ENCODE results near the gene TRABD2B.

Gene TRABD2B

GRCh38 chr1:47781171-47781959 is 215.8 kb downstream of the TRABD2B start:
- DNase-seq (ENCODE audit: low read depth in 1 of 2, low spot score in 1 of 2): no peak

DNA sequence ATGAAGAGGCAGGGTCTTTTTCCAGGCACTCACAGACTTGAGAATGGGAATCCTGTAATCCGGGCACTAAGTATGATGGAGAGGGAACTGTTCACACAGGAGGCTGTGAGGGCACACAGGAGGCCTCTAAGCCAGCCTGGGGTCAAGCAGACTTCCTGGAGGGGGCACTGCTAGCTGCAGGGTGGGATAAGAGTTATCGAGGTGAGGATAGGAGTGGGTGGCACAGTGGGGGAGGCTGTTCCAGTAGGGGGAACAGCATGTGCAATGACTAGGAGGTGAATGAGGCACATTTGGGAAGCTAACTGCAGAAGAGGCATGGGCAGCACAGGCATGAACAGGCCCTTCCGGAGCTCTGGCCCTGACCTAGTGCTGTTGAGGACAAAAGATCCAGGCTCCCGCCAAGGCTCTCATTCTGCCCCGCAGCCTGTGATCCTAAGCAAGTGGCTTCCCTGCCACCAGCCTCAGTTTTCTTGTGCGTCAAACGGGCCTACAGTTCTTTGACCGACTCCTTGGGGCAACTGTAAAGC is 216.7 kb downstream of the TRABD2B start:
- no peak for DNase-seq (ENCODE audit: low read depth in 1 of 2, low spot score in 1 of 2)

- no peak for DNase-seq (ENCODE audit: low read depth in 1 of 2, low spot score in 1 of 2)
Observed at GRCh38 chr1:47779613-47780012, 217.6 kb downstream of the TRABD2B start.

DNA sequence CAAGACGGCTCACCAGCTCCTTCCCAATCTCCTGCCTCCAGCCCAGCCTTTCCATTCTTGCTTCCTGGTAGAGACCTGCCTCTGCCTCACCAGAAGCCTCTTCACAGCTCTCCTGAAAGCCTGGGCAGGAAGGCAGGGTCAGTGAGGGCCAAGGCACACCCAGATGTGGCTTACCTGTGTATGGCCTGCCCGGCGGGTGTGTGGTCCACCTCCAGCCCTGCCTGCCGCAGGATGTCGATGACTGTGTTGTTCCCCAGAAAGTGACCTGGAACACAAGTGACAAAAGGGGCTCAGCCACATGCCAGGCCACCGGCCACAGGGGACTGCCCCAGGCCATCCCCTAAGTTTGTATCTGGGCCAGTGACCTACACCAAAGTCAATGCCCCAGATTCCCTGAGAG is 218.9 kb downstream of the TRABD2B start:
- no peak for DNase-seq (ENCODE audit: low read depth in 1 of 2, low spot score in 1 of 2)

- DNase-seq (ENCODE audit: low read depth in 1 of 2, low spot score in 1 of 2): no peak
Observed at GRCh38 chr1:47777322-47777721, 219.9 kb downstream of the TRABD2B start.

DNA sequence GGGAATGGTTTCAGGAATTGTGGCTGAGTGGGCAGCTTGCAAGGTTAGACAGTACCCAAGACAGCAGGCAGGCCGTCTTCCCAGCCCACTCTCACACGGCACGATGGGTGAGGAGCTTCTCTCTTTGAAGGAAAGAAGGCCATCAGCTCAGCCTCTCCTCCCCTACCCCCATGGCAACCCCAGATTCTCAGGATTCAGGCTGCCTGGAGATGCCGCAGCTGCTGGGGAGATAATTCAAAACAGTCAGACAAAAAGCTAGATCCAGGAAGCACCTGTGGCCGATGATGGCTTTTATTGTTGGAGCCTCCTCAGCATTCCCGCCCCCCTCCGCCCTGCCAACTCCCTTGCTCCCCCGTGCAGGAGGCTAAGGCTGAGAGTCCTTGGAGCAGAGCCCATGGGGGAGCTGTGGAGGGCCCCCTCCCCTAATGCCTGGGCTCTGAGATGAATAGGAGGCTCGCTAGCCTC is 220.5 kb downstream of the TRABD2B start:
- DNase-seq (ENCODE audit: low read depth in 1 of 2, low spot score in 1 of 2): no peak

- DNase-seq (ENCODE audit: low read depth in 1 of 2, low spot score in 1 of 2): no peak
Observed at GRCh38 chr1:47774986-47775834, 222.0 kb downstream of the TRABD2B start.

GRCh38 chr1:47772960-47773682 is 224.1 kb downstream of the TRABD2B start:
- DNase-seq (ENCODE audit: low read depth in 1 of 2, low spot score in 1 of 2): no peak

DNA sequence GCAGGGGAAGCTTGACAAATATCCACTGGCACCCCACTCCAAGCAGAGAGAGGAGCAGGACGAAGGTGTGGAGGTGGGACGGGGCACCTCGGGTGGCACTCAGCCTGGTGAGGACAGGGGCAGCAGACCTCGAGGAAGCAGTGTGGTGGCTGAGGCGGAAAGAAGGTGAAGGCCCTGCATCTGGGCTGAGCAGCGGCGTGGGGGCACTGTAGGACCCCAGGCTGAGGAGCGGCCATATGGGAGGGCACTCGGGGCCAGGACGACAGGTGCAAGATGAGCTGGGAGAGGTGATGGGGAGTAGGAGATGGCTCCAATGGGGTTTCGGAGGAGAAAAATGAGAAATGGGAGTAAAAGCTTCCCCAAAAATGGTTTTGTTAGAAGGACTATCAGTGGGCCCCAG is 224.9 kb downstream of the TRABD2B start:
- DNase-seq (ENCODE audit: low read depth in 1 of 2, low spot score in 1 of 2): no peak

DNA sequence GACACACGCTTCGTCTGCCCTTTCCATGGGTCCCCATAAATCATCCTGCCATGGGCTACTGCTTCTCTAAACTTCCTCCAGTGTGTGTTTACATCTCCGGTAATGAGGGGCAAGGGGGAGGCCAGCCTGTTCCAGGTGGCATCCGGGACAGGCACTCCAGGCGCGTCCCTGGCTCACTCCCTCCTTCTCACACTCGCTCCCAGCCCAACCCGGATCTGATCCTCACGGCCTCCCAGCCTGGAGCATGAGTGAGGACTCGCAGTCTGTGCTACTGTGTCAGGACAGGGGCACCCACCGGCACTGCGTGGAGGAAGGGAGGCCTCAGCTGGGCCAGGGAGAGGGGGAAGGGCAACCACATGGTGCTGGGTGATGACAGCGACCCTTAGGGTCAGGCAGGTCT is 225.4 kb downstream of the TRABD2B start:
- DNase-seq (ENCODE audit: low read depth in 1 of 2, low spot score in 1 of 2): no peak

GRCh38 chr1:47769983-47770382 is 227.2 kb downstream of the TRABD2B start:
- DNase-seq (ENCODE audit: low read depth in 1 of 2, low spot score in 1 of 2): no peak

DNA sequence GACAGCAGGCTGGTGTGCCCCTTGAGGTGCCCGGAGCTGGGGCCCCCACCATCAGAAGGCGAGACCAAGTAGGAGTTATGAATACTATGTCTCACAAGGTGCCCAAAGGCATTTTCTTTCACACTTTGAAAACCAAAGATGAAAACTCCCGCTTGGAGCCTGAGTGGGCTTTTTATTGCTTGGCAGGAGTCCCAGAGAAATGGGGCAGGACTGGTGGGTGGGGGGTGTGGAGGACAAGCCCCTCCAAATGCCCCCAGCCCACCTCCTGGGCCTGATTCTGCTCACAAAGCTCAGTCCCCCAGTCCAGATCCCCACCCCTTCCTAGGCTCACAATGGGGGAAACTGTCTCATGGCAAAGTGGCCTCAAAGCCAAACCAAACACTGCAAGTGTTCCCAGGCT is 227.9 kb downstream of the TRABD2B start:
- no peak for DNase-seq (ENCODE audit: low read depth in 1 of 2, low spot score in 1 of 2)

DNA sequence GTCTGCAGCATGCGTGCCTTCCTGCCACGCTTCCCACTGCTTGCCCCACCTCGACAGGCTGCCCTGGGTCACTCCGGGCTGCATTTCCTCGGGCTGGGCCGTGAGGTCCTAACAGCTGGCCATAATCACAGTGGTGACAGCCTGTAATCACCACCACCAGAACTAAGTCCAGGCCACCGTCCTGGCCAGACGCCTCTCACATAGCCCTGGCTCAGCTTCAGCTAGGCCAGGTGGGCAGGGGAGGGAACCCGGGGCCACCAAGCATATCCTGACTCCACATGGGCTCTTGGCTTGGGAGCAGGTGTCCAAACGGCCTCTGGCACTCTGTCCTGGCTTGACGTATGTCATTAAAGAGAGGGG is 229.5 kb downstream of the TRABD2B start:
- DNase-seq (ENCODE audit: low read depth in 1 of 2, low spot score in 1 of 2): no peak

DNA sequence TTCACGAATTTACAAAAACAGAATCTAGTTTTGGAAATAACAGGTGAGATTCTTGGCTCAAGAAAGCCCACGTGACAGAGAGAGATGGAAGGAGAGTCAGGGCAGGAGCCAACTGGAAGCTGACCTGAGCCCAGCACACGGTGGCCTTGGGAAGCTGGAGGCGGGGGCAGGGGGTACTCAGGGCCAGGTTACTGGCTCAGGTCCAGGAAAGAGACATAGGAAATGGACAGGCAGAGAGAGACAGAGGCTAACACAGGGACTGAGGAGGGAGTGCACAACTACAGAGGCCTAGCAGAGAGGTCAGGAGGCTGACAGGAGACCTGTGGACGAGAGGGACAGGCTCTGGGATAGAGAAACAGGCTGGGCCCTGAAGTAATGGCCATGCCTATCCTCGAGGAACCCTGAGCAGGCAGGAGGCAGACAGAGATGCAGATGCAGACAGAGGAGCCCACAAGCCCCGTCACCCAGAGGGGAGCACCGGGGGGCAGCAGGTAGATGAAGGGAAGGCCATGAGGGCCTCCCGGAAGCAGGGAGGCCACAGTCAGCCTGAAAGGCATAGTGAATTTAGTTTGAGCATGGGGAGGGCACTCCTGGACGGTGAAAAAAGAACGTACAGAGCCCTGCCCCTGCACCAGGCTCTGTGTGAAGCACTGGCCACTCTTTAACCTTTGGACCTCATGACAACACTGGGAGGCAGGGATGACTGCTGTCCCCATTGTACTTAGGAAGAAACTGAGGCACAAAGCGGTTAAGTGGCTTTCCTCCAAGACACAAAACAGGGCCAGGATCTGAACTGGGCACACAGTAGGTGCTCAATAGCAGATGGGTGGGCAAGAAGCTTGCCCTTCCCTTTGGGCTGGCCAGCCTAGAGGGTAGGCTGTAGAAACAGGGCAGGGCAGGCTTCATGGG is 230.1 kb downstream of the TRABD2B start:
- DNase-seq (ENCODE audit: low read depth in 1 of 2, low spot score in 1 of 2): no peak

DNA sequence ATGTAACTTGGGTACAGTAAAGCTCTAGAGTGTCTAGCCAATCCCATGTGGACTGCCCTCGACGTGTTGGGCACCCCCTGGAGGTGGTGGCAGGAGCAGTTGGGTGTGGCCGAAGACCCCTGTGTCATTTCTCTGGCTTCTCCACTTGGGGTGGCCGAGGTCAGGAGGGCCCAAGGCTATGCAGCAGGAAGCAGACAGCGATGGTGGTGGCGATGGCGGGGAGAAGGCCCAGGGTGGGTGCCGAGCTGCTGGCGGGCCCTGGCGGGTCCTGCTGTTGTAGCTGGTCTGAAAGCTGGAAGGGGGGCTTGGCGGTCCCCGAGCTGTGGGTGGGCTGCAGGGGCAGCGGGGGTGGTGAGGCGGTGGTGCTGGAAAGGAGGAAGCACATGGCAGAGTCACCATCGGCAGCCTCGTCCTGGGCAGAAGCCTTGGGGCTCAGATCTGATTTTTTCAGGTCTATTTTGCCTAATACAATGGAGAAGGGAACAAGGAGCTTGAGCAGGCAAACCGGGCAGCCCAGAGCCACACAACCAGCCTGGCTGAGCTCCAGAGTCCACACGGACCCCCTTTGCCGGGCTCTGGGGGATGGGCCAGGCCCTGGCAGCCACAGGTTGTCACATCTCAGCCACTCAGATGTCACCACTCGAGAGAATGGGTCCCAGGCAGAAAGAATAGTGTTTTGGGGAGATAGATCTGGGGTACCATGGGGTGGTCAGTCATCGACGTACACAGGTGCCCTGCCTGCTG is 231.3 kb downstream of the TRABD2B start:
- no peak for DNase-seq (ENCODE audit: low read depth in 1 of 2, low spot score in 1 of 2)

DNA sequence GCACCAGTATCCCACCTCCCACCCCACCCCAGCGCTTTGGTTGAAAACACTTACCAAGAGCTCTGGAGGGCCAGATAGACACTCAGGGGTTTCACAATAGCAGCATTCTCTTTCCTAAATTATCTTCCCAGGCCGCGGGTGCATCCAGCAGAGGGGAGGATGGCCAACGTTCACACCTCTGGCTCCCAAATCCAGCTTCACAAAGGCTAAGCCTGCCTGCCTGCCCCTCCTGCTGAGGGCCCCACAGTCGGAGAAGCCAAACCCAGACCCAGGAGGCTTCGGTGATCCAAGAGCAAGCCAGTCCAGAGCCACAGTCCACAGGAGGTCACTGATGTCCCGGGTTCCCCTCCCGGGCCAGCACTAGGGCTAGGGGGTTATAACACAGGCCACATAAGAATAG is 231.9 kb downstream of the TRABD2B start:
- no peak for DNase-seq (ENCODE audit: low read depth in 1 of 2, low spot score in 1 of 2)

GRCh38 chr1:47764461-47765046 is 232.6 kb downstream of the TRABD2B start:
- DNase-seq (ENCODE audit: low read depth in 1 of 2, low spot score in 1 of 2): no peak

DNA sequence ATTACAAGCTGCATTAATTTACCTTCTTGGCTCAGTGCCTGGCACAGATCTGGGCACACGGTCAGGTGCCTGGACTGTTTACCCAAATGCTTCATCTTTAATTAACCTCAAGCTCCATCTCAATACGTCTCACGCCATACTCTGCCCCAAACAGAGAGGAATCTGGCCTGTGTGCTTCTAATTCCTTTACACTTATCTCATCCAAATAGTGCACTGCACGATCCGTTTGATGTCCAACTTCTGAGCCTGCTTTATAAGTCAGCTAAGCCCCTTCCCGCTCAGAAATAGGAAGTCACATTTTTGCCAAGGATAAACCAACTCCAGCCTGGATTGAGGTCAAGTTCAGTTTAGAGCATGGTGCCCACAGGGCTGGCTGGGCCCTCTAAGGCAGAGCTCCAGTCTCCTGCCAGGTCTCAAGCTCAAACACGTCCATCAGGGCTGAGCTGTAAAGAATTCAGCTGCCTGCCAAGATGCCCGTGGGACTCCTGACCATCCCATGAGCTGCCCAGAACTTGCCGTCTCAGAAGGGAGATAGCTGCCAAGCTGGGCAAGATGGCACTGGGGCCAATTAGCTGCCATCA is 233.5 kb downstream of the TRABD2B start:
- no peak for DNase-seq (ENCODE audit: low read depth in 1 of 2, low spot score in 1 of 2)

GRCh38 chr1:47761974-47762373 is 235.2 kb downstream of the TRABD2B start:
- DNase-seq (ENCODE audit: low read depth in 1 of 2, low spot score in 1 of 2): no peak
